Glomerular visceral epithelial cell (primary cell): Measurements from ENCODE around the gene FREY1.

Experiments used
- DNase-seq: peaks from one replicate; pipeline ENCODE4 v3.0.0-alpha.2; 2016; ENCODE audit errors: extremely low spot score

Gene FREY1

DNA sequence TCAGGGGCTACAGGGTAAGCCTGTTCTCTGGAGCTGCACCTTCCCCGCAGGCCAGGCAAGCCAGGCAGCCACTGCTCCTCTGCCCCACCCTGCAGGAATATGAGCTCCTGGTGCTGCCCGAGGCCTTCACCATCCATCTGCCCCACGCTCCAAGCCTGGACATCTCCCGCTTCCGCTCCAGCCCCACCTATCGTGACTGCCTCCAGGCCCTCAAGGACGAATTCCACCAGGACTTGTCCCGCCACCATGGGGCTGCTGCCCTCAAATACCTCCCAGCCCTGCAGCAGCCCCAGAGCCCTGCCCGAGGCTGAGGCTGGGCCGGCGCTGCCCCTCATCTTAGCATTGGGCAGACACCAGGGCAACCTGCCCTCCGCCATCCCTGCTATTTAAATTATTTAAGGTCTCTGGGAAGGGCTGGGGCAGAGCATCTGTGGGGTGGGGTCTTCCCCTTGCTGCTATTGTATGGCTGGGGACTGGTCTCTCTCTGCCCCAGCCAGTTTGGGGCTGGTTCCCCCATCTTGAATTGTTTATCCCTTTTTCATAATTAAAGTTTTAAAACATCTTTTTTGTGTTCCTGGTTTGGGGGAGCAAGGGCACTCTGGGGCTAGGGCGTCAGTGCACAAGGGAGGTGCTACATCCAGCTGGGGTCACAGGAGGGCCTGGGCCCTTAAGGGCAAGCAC lies 21.6 kb upstream of the FREY1 start:
- DNase-seq: no peak

DNA sequence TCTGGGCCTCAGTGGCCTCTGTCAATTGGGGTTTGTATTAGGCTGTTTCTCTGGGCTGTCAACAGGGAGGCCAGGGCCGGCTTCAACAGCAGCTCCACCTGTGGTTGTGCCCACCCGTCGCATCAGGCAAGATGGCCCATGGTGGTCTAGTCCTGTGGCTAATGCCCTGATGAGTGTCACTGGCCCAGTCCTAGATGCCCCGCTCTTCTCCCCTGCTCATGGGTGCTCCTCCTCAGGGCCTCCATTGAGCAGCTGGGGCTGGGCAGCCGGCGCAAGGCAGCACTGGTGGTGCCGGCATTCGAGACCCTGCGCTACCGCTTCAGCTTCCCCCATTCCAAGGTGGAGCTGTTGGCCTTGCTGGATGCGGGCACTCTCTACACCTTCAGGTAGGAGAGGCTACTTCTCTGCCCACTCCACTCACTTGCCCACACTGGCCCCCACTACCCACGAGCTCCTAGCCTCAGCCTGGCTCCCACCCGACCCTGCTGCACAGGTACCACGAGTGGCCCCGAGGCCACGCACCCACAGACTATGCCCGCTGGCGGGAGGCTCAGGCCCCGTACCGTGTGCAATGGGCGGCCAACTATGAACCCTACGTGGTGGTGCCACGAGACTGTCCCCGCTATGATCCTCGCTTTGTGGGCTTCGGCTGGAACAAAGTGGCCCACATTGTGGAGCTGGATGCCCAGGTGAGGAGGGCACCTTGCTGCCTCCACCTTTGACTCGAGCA lies 20.8 kb upstream of the FREY1 start:
- no peak for DNase-seq

DNA sequence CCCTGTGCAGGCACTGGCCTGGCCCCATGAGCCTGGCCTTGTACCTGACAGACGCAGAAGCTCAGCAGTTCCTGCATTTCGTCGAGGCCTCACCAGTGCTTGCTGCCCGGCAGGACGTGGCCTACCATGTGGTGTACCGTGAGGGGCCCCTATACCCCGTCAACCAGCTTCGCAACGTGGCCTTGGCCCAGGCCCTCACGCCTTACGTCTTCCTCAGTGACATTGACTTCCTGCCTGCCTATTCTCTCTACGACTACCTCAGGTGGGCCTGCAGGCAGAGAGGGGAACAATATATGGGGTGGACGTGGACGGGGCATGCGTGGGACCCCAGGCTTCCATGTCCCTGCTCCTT lies 20.2 kb upstream of the FREY1 start:
- DNase-seq: no peak

DNA sequence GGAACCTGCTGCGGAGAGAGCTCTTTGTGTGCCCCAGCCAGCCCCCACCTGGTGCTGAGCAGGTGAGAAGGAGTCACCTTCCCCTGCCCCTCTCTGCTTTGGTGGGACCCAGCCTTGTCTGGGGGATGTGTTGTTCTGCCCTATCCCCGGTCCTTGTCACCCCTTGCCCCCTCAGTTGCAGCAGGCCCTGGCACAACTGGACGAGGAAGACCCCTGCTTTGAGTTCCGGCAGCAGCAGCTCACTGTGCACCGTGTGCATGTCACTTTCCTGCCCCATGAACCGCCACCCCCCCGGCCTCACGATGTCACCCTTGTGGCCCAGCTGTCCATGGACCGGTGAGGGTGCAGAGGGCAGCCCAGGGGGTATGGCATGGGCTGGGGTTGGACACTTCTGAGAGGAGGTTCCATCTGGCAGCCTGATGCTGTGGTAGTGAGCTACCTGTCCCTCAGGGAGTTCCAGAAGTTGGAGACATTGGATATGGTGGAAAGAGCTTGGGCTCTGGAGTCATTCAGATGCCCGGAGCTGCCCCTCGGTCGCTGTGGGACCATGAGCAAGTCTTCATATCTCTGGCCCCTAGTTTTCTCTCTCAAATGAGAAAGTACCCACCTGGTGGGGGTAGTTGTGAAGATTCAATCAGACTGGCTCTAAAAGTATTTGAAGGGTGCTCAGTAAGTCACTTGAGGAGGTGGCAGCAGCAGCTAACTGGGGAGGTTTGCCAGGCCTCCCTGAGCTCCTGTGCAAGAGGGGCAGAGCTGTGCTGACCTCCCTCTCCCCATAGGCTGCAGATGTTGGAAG lies 19.7 kb upstream of the FREY1 start:
- DNase-seq: no peak

DNA sequence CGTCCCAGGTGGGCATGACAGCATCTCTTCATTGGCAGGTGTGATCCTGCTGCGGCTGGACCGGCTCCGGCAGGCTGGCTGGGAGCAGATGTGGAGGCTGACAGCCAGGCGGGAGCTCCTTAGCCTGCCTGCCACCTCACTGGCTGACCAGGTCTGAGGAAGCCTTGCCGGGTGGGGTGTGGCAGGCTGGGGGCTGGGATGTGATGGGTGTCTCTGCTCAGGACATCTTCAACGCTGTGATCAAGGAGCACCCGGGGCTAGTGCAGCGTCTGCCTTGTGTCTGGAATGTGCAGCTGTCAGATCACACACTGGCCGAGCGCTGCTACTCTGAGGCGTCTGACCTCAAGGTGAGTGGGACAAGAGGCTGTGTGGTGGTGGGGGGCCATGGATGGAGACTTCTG lies 18.9 kb upstream of the FREY1 start:
- no peak for DNase-seq

DNA sequence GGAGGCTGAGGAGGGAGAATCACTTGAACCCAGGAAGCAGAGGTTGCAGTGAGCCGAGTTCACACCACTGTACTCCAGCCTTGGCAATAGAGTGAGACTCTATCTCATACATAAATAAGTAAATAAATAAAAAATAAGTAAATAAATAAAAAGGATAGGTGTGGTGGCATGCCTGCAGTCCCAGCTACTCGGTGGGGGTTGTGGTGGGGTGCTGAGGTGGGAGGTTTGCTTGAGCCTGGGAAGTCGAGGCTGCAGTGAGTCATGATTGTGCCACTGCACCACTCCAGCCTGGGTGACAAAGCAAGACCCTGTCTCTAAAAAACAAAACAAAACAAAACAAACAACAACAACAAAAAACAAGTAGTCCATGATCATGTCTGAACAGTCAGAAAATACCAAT lies 18.5 kb upstream of the FREY1 start:
- no peak for DNase-seq

DNA sequence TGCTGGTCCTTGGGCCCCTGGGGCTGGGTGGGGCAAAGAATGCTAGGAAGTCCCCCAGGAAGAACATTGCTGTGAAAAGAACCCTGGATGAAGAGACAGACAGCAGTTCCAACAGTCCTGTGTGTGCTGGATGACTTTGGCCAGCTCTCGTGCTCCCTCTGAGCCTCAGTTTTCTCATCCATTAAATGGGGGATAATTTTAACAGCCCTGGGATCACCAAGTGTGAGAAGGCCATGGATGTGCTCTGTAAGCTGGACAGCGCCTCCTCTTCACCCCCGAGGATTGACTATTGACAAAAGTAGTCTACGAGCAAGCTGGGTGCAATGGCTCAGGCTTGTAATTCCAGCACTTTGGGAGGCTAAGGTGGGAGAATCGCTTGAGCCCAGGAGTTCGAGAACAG lies 17.9 kb upstream of the FREY1 start:
- DNase-seq: no peak

DNA sequence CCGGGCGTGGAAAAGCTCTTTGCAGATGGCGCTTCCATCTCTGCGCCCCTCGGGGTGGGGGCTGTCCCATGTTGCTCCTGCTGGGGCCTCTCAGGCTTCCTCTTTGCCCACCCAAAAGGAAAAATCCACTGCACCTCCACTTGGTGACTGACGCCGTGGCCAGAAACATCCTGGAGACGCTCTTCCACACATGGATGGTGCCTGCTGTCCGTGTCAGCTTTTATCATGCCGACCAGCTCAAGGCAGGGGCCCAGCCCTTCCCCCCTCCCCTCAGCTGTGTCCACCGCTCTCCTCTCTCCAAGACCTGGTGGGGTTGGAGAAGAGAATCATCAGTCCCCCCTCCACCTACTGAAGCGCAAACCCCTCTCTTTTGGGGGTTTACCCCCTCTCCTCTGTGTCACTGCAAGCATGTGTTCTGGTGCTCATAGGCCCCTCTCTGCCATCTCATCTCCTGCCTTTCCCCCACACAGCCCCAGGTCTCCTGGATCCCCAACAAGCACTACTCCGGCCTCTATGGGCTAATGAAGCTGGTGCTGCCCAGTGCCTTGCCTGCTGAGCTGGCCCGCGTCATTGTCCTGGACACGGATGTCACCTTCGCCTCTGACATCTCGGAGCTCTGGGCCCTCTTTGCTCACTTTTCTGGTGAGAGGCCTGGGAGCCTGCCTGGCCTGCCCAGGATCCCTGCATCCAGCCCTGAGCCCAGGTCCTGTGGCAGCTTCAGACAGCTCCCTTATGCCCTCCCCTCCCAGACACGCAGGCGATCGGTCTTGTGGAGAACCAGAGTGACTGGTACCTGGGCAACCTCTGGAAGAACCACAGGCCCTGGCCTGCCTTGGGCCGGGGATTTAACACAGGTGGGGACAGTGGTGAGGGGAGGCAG lies 17.2 kb upstream of the FREY1 start:
- no peak for DNase-seq

DNA sequence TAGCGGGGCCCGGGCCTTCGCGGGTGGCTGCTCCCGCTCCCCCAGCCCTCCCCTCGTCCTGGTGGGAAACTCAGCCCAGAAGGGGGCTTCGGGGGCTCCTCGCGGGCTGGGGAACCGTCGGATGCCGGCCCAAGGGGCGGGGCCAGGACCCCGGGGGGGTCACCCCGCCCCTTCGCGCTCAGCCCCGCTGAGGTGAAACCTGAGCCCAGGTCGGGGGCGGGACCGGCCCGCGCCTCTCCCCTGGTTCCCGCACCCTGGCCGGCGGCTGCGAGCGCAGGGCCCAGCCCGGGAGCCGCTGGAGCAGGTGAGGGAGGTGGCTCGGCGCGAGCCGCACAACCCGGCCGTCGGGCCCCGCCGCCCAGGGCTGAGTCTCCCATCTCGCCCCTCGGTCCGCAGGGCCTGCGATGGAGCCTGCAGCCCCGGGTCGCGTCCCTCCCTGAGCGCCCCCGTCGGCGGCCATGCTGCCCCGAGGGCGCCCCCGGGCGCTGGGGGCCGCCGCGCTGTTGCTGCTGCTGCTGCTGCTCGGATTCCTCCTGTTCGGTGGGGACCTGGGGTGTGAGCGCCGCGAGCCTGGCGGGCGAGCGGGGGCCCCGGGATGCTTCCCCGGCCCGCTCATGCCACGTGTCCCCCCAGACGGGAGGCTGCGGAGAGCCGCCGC lies 15.5 kb upstream of the FREY1 start, which contains the start of gene LARGE2:
Gene LARGE2 (plus strand): TSS at position 232 of the 658 bp plus-strand sequence. CDS start 227 bp downstream, at position 459.
- no peak for DNase-seq

DNA sequence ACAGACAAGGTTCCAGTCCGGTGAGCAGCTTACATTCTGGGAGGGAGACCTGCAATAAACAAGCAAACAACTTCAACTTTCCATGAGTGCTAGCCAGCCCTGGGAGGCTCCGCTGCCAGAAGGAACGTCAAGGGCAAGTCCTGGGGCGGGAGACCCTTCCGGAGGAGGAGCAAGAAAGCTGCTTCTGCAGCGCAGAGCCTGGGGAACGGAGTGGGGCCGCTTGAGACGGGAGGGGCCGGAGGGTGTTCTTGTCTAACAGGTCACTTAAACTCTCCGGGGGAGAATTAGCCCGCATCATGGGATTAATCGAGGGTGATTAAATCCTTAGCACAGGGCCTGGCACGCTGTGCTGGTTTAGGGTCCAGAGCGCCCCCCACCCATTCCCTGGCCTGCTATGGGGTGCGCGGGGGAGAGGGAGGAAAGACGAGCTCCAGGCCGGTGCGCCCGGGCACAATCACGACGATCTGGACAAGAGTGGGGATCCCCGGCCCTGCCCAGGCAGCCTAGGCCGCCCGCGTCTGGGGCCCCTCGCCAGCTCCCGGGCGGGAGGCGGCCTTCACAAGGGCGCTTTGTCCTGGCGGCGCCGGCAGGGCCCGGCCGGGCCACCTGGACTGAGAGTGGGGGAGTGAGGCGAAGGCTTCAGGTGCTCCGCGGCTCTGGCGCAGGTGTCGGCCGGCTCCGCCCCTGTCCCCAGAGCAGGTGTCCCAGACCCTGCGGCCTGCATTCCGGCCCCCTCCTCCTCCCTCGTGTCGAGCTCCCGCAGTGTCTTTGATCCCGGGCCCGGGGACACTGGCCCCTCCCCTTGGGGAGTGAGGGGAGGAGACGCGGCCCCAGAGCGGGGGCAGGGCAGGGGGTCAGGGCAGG lies 14.7 kb upstream of the FREY1 start:
- DNase-seq: no peak

DNA sequence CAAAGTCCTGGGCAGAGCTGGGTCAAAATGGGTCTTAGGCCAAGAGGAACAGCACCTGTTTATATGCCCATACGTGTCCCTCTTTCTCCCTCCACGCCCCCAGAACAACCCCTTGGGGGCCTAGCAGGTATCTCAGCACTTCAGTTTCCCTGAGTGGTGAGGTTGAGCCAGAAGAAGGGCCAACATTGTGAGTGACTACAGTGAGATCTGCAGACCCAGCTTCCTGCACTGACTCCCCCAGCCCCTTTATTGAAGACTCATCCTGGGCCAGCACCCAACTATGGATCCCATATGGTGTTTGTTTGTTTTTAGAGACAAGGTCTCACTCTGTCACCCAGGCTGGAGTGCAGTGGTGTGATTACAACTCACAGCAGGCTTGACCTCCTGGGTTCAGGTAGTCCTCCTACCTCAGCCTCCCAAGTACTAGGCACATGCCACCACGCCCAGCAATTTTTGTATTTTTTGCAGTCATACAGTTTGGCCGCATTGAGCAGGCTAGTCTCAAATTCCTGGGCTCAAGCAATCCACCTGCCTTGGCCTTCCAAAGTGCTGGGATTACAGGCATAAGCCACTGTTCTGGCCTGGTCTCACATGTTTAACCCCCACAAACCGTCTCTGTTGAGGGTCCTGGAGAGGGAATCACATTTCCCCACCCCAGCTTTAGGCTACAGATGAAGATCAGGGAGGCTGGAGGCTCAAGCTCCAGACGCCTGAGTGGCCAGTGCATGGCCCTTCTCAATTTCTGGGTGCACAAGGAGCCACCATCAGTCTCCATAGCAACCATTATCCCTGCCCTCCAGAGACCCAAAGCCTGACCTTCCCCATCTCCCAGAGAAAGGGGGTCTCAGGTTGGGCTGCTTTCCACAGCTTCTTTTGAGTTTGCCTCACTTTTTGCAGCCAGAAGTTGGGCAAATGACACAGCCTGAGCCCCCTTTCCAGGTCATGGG lies 13.7 kb upstream of the FREY1 start:
- no peak for DNase-seq

DNA sequence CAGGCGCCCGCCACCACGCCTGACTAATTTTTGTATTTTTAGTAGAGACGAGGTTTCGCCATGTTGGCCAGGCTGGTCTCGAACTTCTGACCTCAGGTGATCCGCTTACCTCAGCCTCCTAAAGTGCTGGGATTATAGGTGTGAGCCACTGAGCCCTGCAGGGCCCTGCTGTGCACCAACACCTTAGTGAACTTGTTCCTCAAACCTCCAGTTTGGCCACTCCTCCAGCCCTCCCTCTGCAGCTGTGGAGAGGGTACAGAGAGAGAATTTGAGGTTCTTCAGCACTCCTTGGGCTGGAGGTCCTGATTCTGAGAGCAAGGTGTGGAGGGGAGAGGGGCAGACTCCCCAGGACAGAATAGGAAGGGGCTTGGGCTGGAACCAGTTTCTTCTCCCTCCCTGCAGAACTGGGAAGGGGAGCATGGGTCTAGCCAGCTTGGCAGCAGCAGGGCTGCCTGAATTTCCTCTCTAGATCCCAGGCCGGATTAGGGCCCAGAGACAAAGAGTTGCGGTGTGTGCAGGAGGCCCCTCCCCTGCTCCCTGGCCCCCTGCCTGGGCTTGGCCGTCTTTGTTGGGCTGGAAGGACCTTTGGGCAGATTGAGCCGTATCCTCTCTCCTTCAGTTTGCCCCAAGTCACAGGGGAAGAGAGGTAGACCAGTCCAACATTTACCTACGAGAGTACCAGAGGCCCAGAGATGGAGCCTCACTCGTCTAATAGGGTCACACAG lies 12.9 kb upstream of the FREY1 start:
- DNase-seq: no peak

DNA sequence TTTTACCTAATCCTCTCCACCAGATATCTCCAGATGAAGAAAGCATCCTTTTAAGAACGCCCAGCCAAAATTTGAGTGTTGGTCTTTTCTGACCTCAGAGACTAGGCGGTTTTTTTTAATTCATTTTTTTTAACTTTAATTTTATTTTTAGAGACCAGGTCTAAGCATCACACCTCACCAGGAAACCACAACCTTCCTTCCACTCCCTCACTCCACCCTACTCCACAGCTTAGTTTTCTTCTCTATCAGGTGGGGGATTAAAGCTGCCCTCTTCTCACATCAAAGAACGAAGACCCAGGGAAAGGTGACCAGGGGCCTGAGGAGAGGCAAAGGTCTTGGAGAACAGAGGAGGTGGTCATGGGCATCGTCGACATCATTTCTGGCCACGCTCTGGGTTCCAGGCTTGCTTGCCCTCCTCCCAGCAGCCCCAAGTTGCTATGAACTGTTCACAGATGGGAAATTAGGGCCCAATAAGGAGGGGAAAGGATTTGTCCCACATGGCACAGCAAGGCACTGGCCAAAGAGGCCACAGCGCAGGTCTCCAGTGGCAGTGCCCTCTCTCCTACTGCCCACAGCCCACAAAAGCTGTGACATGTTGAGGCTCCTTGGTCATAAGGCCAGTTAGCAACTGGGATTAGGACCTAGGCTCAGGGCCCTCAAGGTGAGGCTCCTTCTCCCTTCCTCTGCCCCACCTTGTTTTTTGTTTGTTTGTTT lies 12.0 kb upstream of the FREY1 start:
- DNase-seq: no peak

DNA sequence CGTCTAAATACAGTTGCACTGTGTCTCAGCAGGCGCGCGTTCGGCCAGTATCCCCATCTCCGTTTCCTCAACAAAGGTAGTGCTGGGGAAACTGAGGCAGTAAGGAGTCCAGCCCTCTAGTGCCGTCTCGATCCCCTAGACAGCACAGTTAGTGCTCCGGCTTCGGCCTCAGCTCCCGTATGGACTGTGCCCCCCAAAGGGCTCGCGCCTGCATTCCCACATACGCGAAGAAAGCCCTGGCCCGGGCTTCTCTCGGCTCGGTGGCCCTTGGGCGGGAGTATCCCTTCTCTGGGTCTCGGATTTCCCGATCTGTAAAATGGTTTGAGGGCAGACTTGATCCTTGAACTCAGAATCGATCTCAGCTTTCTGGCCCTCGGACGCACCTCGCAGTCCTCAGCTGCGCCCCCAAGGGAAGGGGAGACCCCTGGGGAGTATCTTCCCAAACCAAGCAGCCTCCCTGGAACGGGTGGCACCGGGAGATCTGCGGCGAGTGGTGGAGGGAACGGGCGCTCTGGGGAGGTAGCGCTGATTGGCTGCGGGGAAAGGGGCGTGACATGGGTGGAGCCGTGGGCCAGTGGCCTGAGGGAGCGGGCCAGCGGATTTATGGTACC lies 11.4 kb upstream of the FREY1 start:
- peak; percentile 70 for DNase-seq

DNA sequence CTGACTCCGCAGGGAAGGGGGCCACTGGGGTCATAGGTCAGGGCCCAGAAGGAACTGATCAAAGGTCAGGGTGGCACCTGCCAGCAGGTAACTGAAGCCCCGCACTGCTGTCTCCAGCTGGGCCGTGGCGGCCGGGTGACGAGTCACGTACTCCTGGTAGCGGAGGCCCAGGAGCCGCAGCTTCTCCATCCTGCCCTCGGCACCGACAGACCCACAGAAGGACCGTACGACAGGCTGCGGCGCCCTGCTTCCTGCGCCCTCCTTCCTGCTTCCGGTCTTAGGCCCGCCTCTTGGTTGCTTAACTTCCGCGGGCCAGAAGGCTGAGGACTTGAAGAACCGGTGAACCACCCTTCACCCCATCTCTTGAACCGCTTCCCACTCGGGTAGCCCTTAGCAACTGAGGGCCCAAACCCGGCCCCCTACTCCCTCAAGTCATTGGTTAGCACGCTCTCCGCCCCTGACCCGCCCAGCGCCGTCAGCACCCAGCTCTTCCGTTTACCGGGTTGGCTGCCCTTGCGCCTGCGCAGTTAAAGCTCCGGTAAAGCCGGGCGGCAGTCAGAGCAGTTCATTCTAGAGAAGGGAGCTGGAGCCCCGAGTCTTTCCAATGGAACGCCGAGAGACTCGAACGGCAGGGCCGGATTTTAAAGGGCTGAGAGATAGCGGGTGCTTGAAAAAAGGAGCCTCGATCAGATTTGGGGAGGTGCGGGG lies 10.7 kb upstream of the FREY1 start, which contains the start of gene PEX16:
Gene PEX16 (minus strand): TSS at position 255 of the 708 bp plus-strand sequence. CDS start 66 bp downstream, at position 189.
- peak; percentile 98 for DNase-seq

DNA sequence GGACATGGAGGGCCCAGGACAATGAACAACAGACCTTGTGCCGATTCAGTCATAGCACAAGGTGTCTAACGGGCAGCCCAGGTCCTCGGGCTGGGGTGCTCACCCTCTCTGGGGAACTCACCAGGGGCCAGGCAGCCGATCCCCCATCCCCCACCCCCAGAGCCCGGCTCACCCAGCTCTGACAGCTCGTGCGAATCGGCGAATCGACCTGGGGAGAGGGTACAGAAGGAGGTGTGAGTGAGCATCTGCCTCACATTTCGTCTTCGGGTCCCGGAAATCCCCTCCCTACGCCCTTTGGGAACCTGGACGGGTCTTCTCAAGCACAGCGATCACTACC lies 10.2 kb upstream of the FREY1 start:
- no peak for DNase-seq

DNA sequence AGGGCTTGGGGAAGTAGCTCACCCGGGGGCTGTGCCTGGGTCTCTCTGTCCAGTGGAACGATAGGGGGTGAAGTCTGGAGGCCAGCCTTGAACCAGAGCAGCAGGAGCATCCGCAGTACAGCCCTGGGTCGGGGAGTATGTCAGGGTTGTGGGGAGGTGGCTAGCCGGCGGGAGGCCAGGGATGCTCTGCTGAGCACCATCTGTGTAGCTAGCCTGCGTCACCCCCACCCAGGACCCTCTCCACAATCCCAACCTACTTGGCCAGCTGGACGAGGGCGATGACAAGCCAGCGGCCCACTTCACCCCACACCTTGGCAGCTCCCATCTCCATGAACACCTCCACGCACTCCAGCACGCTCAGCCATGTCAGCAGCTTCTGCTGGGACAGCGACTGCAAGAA lies 8.4 kb upstream of the FREY1 start:
- no peak for DNase-seq
